HG03108 (cell line): ENCODE data around the gene OAT.
"Not testable (repeated sequence)": the region's sequence is repeated elsewhere in the genome, so short reads cannot be mapped to it uniquely, and the experiment has no call there.

Experiments
- ATAC-seq: cut with Tn5 transposase; IDR thresholded peaks from one replicate; pipeline ENCODE4 v1.9.1; 2021; ENCODE audit warnings: moderate library complexity; ENCODE audit not compliant: unreplicated experiment

The OAT gene

GRCh38 chr10:124379609-124380193 lies 39.0 kb downstream of the OAT start:
- no peak for ATAC-seq

DNA sequence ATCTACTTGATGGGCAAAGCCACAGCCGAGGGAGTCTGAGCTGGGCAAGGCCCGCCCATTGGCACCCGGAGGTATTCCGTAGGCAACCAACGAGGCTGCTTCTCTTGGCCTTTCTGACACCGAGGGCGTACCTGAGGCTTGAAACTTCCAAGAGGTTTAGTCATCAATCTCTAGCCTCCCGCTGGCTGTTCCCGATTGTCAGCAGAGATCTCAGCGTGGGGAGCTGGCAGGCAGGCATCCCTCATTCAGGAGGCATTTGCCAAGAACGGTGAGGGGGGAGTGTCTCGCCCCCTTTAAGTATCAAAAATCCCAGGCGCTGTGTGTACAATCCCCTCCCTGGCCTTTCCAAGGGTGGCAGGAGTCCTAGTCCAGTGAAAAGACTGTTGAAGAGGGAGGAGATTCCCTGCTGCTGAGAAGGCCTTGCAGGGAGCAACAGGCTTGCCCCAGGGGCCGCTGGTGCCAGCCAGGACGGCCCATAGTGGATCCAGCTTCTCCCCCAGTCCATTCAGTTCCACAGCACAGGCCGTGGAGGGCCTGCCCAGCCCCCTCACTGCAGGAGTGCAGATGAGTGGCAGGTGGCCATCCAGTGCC lies 39.7 kb downstream of the OAT start:
- no peak for ATAC-seq

- ATAC-seq = no peak
Observed at GRCh38 chr10:124378271-124378670, 40.5 kb downstream of the OAT start.

GRCh38 chr10:124377101-124377500 lies 41.6 kb downstream of the OAT start:
- no peak for ATAC-seq

- no peak for ATAC-seq
Observed at GRCh38 chr10:124376411-124376810, 42.3 kb downstream of the OAT start.

- no peak for ATAC-seq
Observed at GRCh38 chr10:124375691-124376090, 43.0 kb downstream of the OAT start.

DNA sequence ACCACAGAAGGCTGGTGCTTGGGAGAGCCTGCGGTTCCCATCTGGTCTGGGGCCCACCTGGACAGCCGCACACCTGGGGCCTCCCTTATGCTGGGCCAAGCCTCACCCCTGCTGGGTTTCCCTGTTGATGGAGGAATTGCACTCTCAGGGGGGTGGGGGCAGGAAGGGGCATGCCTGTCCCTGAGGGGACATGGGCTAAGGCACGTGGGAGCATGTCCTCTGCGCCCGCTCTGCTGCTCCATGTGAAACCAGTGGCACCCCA lies 43.4 kb downstream of the OAT start:
- no peak for ATAC-seq

DNA sequence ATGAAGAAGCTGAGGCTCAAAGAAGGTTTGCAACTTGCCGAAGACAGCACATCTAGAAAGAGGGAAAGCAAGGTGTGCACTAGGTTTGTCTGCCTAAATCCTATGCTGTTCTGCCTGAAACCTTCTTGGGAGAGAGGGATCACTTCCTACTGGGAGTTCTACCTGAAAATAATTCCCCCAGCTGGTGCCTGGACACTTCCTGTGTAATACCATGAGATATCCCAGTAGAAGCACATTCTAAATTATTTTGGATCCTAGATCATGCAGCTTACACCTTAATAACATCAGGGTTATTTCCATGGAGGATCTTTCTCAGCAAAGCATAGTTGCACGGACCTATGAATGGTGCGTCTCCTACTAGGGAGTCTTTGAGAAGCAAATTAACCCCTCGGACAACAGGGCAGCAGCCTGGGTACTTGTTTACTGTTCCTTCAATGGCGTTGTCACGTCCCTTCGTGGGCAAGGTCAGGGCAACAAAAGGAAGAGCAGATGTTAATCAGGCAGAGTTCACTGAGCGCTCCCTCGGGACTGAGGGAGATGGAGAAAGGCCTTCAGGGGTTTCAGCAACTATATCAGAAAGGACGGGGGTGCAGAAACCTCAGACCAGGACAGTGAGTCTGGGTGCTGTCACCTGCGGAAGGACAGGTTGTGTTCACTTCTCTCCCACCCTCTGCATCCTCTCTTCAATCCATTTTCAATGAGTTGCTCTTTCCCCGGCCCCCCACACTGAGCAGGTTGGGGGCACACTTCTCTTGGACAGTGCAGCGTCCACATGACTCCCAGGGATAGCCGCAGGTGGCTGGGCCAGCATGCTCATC lies 44.0 kb downstream of the OAT start:
- ATAC-seq = no peak

DNA sequence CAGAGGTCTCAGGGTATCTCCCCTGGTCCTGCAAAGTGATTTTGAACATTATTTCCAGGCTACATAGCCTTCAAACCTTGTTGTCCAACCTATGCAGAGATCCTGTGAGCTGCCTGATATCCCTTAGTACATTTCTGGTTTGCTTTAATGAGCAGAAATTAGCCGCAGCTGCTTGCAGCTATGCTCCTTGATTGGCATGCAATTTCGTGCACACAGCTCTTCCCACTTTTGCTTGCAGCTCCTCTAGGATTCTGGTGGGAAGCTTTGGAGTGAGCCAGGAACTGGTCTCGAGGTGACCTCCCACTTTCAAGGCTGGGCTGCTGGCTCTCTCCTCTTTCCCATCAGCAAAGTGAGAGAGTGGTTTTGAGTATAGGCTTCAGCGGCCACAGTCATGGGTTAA lies 45.8 kb downstream of the OAT start:
- ATAC-seq = no peak

GRCh38 chr10:124370426-124370825 lies 48.3 kb downstream of the OAT start:
- no peak for ATAC-seq

GRCh38 chr10:124369986-124370385 lies 48.7 kb downstream of the OAT start:
- ATAC-seq = no peak

DNA sequence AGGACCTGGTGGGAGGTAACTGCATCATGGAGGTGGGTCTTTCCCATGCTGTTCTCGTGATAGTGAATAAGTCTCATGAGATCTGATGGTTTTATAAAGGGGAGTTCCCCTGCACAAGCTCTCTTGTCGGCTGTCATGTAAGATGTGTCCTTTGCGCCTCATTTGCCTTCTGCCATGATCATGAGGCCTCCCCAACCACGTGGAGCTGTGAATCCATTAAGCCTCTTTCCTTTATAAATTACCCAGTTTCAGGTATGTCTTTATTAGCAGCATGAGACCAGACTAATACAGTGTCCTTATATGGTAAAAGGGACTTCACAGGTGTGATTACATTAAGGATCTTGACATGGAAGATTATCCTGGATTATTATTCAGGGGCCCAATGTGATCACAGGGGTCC lies 49.2 kb downstream of the OAT start:
- not testable (repeated sequence) for ATAC-seq

DNA sequence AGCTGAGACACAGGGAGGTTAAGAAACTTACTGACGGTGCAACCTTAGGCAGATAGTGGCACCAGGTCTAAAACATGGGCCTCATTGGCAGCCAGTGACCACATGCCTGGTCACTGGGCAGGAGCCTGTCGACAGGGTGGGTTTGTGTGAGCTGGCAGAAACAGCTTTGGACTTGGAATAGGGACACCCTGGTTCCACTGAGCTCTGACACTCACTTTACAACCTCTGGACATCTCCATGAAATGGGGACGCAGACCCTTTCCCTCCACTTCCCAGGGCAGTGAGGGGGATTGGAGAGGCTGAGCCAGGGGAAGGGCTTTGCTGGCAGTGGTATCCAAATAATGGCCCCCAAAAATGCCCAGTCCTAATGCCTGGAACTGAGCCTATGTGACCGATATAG lies 49.7 kb downstream of the OAT start:
- ATAC-seq = no peak

DNA sequence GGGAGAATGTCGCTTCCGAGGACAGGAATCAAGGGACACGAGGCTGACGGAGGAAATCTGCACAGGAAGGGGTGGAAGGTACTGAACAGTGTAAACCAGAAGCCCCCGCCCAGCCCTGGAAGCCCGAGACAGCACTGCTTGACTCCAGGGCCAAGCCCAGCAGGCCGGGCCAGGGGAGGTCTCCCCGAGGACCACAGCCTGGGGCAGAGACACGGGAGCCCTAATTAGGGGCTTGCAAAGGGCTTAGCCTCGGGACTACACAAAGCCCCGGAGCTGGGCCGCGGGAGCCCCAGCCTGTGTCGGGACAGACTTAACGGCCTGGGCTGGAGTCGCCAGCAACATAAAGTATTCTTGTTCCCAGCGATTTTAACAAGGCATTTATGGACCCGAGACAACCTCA lies 50.8 kb downstream of the OAT start:
- ATAC-seq = no peak

GRCh38 chr10:124367414-124367813 lies 51.3 kb downstream of the OAT start:
- ATAC-seq = no peak

GRCh38 chr10:124366825-124367224 lies 51.9 kb downstream of the OAT start:
- ATAC-seq = no peak

- ATAC-seq = no peak
Observed at GRCh38 chr10:124366343-124366742, 52.4 kb downstream of the OAT start.

DNA sequence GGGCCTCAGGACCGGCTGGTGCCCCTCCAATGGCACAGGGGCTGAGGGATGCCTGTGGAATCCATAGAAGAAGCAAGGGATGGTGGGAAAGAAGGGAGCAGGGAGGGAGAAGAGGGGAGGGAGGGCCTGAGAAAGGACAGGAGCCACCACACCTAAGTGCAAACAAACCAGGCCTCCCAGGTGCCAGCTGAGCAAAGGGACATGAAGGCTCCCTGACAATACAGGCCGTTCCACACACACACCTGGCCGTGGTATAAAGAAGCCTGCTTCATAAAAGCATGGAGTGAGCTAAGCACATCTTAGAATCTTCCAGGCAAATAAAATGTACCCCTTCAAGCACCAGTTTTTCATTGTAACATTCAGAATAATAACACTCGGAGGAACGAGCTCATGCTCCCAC lies 54.0 kb downstream of the OAT start:
- no peak for ATAC-seq

DNA sequence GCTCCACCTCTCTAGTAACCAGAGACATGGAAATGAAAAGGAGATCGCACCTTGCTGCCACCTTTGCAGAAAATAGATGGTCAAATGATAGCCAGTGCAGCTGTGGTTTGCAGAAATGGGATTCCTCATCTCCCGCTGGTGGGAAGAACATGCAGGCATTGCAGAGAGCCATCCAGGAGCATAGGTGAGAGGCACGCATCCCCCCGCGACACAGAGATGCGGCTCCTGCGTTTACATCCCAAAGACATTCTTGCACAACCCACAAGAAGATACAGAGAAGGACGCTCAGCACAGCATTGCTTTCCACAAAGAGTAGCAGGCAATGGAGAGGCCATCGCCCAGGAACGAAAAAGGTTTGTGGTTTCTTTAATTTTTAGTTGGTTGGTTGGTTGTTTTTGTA lies 56.2 kb downstream of the OAT start:
- ATAC-seq = no peak

- no peak for ATAC-seq
Observed at GRCh38 chr10:124359336-124359832, 59.3 kb downstream of the OAT start.

- ATAC-seq = no peak
Observed at GRCh38 chr10:124357561-124357885, 61.2 kb downstream of the OAT start.

- ATAC-seq = no peak
Observed at GRCh38 chr10:124356701-124357560, 61.8 kb downstream of the OAT start.
